Measurements from ENCODE around the gene COLEC11.

The COLEC11 gene

GRCh38 chr2:3672861-3673678 is 78.2 kb downstream of the COLEC11 start:
- TF ChIP-seq EZH2 (IDR thresholded peaks at IDR 0.05; ENCODE audit: borderline replicate concordance, low read depth, low read length, severe bottlenecking): no peak
- TF ChIP-seq CTCF (IDR thresholded peaks at IDR 0.05; ENCODE audit: borderline replicate concordance, extremely low read depth, low read length, poor library complexity, severe bottlenecking): no peak
- H4K20me1 ChIP-seq (ENCODE audit: insufficient read depth, low read length): no peaks in the 10 kb centered on the region
- no peak overlapping the region for H3K4me2 ChIP-seq (ENCODE audit: insufficient read depth, low read length)
- no peaks in the 10 kb centered on the region for H3K36me3 ChIP-seq (ENCODE audit: insufficient read depth, low read length)
- ATAC-seq (ENCODE audit: insufficient read depth, low read depth) (no peak), DNase-seq (no peak)
- H3K4me1 ChIP-seq (ENCODE audit: insufficient read depth, low read length): no peaks in the 10 kb centered on the region
- no peak overlapping the region for H3K4me3 ChIP-seq (ENCODE audit: low read depth in 1 of 2, low read length in 2 of 2)
- H3K79me2 ChIP-seq (ENCODE audit: insufficient read depth, low read length): no peaks in the 10 kb centered on the region
- no peak overlapping the region for H3K27ac ChIP-seq (ENCODE audit: low read length)
- no peak overlapping the region for H2AFZ ChIP-seq (ENCODE audit: low read depth, low read length)
- H3K27me3 ChIP-seq (ENCODE audit: insufficient read depth, low read length, poor library complexity): peaks cover 2% of the 10 kb centered on the region
- H3K9ac ChIP-seq (ENCODE audit: low read depth, low read length): no peak overlapping the region
- H3K9me3 ChIP-seq (ENCODE audit: insufficient read depth, low read length, severe bottlenecking): no peaks in the 10 kb centered on the region

- Histone ChIP-seq H3K27me3 (ENCODE audit: insufficient read depth, low read length, poor library complexity) (peaks cover 2% of the 10 kb centered on the region), H4K20me1 (ENCODE audit: insufficient read depth, low read length) (no peaks in the 10 kb centered on the region), H3K36me3 (ENCODE audit: insufficient read depth, low read length) (no peaks in the 10 kb centered on the region), H2AFZ (ENCODE audit: low read depth, low read length) (no peak overlapping the region), H3K9me3 (ENCODE audit: insufficient read depth, low read length, severe bottlenecking) (no peaks in the 10 kb centered on the region), H3K79me2 (ENCODE audit: insufficient read depth, low read length) (no peaks in the 10 kb centered on the region), H3K4me3 (ENCODE audit: low read depth in 1 of 2, low read length in 2 of 2) (no peak overlapping the region), H3K27ac (ENCODE audit: low read length) (no peak overlapping the region), H3K4me2 (ENCODE audit: insufficient read depth, low read length) (no peak overlapping the region), H3K4me1 (ENCODE audit: insufficient read depth, low read length) (no peaks in the 10 kb centered on the region), H3K9ac (ENCODE audit: low read depth, low read length) (no peak overlapping the region)
- DNase-seq (no peak), ATAC-seq (ENCODE audit: insufficient read depth, low read depth) (no peak)
- no peak for TF ChIP-seq CTCF (IDR thresholded peaks at IDR 0.05; ENCODE audit: borderline replicate concordance, extremely low read depth, low read length, poor library complexity, severe bottlenecking)
- TF ChIP-seq EZH2 (IDR thresholded peaks at IDR 0.05; ENCODE audit: borderline replicate concordance, low read depth, low read length, severe bottlenecking): no peak
Observed at GRCh38 chr2:3674066-3674845, 79.3 kb downstream of the COLEC11 start.

DNA sequence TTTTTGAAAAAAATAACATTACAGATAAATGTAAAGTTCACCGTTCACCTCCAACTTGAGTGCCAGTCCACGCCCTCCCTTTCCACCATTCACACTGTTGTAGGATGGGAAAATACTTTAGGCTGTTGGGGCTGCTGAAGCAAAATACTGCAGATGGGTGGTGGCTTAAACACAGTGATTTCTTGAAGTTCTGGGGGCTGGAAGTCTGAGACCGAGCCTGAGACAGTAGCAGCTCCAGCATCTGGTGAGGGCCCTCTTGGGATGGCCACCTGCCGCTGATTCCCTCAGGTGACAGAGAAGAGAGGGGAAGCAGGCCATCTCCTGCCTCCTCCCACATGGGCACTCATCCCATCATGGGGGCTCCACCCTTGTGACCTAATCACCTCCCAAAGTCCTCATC is 80.8 kb downstream of the COLEC11 start:
- no peak overlapping the region for H2AFZ ChIP-seq (ENCODE audit: low read depth, low read length)
- H3K27me3 ChIP-seq (ENCODE audit: insufficient read depth, low read length, poor library complexity): no peaks in the 10 kb centered on the region

More for the DNA sequence above, 80.8 kb downstream of the COLEC11 start:
- no peak for ATAC-seq (ENCODE audit: insufficient read depth, low read depth)
- no peaks in the 10 kb centered on the region for H3K79me2 ChIP-seq (ENCODE audit: insufficient read depth, low read length)
- no peak overlapping the region for H3K4me3 ChIP-seq (ENCODE audit: low read depth in 1 of 2, low read length in 2 of 2)
- H4K20me1 ChIP-seq (ENCODE audit: insufficient read depth, low read length): no peaks in the 10 kb centered on the region
- no peaks in the 10 kb centered on the region for H3K9me3 ChIP-seq (ENCODE audit: insufficient read depth, low read length, severe bottlenecking)
- H3K27ac ChIP-seq (ENCODE audit: low read length): no peak overlapping the region
- H3K4me1 ChIP-seq (ENCODE audit: insufficient read depth, low read length): no peaks in the 10 kb centered on the region
- no peaks in the 10 kb centered on the region for H3K36me3 ChIP-seq (ENCODE audit: insufficient read depth, low read length)
- TF ChIP-seq EZH2 (IDR thresholded peaks at IDR 0.05; ENCODE audit: borderline replicate concordance, low read depth, low read length, severe bottlenecking) (no peak), CTCF (IDR thresholded peaks at IDR 0.05; ENCODE audit: borderline replicate concordance, extremely low read depth, low read length, poor library complexity, severe bottlenecking) (no peak)
- no peak overlapping the region for H3K4me2 ChIP-seq (ENCODE audit: insufficient read depth, low read length)
- H3K9ac ChIP-seq (ENCODE audit: low read depth, low read length): no peak overlapping the region
- DNase-seq: no peak

Data from DND-41 (cell line).